Myocyte (in vitro differentiated cells): ENCODE results near the gene ASB2. TPM values are rescaled to one million over a fixed set of nuclear protein-coding genes. Genes with fewer than 3 reads are reported as not detected.

Experiments
- DNase-seq: peaks from one replicate; pipeline ENCODE4 v3.0.0-alpha.2; 2012; ENCODE audit warnings: low read depth
- total RNA-seq: library from RNA; depleted of rRNA; stranded (reverse); fragments of >200 nt; gene quantifications from 2 replicates; pipeline ENCODE4 v1.2.3, GENCODE V29; 2014

The ASB2 gene
- total RNA-seq, 1 donor from 2014 or later: 8.9 TPM

DNA sequence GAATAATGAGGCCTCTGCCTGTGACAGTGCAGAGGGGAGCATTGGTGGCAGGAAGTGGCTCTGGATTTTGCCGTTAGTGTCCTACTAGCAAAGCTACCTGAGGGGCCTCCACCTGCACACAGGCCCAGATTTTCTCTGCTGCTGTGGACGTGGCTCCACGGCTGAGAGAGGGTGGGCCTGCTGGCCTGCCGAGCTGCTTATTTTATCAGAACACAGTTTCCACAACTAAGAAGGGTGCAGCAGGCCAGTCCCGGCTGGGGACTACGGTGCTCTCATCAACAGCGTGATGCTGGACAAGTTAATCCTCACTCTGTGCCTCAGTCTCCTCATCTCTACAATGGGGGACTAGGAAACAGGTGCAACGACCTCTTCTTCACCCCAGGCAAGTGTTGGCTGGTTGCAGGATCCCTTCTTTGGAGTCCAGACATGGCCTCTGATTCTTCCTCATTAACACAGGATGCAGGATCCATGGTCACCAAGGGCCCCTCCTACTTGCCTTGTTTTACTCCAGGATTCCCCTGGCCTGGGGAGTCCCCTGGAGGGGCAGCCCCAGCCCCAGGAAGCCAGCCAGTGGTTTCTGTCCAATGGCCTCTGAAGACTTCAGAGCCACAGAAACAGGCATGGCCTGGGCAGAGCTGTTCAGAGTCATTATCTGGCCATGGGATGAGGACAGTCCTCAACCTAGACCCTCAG is 45.9 kb downstream of the ASB2 start:
- no peak for DNase-seq

DNA sequence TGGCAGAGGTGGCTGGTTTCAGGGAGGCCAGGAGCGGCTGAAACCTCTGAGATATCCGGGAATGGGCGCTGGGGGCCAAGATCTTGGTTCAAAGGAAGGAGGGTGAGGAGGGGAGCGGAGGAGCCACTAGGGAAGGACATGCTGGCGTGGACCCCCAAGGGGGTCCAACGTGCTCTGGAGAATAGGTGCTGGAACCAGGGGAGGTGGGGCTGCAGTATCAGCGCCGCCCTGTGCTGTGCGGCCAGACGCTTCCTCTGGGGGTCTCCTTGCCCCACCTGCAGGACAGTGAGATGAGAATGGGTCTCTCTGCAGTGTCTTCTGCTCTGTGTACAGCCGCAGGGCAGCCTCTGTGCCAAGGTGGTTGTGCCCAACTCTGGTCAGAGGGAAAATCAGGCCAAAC is 46.7 kb downstream of the ASB2 start:
- no peak for DNase-seq

DNA sequence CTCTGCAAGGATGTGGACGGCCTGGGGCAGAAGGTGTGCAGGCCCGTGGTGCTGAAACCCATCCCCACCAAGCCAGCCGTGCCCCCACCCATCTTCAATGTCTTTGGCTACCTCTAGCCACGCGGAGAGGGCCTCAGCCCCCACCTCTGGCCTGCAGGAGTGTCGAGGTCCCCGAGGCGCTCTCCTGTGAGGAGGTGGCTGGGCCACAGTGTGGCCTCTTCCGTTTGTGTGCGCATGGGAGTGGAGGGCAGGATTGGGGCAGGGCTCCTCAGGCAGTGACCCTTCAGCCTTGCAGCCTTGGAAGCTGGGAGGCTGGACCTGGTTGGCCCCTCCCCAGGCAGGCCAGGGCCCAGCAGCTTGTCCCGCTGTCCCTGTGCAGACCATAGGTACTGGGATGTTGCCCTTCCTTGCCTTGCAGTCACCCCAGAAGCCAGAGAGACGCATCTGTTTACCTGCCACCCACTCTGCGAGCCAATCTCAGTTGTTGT is 47.3 kb downstream of the ASB2 start:
- no peak for DNase-seq

DNA sequence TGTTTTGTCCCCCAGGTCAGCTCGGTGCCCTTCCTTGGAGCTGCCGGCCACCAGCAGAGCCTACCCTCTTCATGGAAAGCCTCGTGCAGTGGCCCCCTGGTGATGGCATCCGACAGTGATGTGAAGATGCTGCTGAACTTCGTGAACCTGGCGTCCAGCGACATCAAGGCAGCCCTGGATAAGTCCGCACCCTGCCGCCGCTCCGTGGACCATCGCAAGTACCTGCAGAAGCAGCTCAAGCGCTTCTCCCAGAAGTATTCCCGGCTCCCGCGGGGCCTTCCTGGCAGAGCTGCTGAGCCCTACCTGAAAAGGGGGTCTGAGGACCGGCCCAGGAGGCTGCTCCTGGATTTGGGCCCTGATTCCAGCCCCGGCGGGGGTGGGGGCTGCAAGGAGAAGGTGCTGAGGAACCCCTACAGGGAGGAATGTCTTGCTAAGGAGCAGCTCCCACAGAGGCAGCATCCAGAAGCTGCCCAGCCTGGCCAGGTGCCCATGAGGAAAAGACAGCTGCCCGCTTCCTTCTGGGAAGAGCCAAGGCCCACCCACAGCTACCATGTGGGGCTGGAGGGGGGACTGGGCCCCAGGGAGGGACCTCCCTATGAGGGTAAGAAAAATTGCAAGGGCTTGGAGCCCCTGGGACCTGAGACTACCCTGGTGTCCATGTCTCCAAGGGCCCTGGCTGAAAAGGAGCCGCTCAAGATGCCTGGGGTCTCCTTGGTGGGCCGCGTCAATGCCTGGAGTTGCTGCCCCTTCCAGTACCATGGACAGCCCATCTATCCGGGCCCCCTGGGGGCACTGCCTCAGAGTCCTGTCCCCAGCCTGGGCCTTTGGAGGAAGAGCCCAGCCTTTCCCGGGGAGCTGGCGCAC is 48.0 kb downstream of the ASB2 start:
- no peak for DNase-seq

DNA sequence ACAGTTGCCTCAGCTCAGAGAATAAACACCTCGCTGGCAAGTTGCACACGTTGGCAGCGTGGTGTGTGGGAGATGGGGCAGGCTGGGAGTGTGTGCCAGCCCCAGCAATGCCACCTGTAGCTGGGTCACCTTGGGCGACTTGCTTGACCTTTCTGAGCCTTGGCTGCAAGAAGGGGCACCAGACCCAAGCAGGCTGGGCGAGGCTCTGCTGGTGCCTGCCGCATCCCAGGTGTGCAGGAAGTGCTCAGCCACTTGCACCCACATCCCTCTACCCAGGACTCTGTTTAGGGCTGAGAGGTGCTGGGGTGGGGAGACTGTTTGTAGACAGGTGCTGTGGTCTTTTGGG is 48.6 kb downstream of the ASB2 start:
- DNase-seq: no peak

DNA sequence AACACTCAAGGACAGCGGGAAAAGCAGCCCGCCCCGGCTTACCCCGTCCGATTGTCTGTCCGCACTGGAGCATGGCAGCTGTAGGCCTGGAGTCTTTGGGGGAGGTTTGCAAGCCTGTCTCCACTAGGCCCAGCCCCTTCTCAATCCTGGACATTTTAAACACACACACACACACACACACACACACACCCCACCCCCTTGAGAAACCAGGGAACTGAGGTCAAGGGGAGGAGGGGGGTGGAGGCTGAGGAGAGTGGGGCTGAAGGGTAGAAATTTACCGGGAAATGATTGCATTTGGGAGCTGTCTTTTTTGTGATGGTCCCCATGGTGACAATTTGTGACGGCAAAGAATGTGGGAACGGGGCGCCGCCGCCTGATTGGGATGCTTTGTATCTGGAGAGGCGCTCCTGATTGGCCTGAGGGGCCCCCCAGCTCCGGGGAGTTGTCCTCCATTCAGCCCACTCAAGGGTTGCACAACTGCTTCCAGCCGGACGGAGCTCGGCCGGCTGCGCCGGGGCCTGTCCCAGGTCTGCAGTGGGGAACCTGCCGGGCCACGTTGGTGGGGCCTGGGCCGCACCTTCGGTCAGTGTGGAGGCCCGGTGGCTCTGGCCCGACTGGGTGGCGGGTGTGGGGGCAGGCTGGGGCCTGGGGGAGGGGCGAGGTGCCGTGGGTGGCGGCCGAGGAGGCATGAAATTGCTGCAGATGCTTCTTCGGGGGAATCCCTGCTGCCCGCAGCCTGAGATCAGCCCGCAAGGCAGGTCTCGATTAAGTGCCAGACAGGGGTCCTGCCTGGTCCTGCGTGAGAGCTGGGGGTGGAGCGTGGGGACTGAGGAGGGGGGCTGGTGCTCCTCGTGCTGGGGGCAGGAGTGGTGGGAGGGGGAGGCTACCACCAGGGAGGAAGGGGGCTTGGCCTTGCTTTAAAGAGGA is 49.2 kb downstream of the ASB2 start, which contains the start of gene FAM181A:
TSS of gene FAM181A (plus strand) at position 472 of the 927 bp plus-strand sequence. CDS start 942 bp downstream, outside the sequence.
- no peak for DNase-seq

DNA sequence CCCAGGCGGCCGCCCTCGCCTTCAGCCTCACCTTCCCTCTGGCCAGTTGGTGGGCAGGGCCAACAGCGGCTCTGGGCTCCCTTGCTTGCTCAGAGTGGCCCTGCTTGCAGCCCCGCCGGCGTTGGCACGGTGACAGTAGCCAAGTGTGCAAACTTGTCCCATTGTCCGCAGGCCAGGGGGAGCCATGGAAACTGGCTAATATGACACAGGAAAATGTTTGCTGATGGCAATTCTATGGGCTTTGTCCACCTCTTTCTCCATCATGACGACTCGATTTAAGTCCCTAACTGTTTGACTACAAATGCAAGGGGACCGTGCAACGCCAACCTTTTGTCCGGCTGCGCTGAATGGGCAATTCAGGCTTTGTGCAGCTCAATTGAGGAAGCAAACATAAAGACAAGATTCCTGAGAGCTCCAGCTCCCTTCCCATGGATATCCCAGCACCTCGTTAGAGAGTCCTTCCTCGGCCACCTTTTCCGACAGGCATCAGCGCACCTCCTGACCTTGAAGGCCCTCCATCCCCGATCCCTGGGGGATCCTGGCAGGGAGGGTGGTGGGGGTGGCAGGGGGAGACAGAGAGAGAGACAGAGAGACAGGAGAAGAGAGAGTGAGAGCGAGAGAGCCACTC is 50.0 kb downstream of the ASB2 start:
- no peak for DNase-seq

DNA sequence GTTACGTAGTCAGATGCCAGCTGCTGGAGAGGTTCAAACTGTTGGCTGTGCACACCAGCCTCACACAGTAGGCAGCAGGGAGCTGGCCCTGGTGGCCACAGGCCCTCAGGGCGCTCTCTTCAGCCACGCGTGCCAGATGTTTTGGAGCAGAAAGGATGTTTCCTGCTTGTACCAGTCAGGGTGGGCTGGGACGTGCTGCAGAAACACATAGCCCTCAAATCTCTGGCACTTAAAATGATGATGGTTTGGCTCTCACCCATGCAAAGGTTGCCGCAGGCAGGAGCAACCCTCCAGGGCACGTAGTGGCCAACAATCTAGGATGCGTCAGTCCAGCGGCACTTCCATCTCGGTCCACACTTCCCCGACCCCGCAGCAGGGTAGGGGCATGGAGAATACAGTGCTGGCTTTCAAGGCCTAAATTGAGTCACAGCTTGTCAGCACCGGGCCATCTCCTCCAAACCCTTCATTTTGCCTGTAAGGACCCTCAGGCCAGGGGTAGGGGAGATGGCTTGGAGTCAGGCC is 50.9 kb downstream of the ASB2 start:
- no peak for DNase-seq

DNA sequence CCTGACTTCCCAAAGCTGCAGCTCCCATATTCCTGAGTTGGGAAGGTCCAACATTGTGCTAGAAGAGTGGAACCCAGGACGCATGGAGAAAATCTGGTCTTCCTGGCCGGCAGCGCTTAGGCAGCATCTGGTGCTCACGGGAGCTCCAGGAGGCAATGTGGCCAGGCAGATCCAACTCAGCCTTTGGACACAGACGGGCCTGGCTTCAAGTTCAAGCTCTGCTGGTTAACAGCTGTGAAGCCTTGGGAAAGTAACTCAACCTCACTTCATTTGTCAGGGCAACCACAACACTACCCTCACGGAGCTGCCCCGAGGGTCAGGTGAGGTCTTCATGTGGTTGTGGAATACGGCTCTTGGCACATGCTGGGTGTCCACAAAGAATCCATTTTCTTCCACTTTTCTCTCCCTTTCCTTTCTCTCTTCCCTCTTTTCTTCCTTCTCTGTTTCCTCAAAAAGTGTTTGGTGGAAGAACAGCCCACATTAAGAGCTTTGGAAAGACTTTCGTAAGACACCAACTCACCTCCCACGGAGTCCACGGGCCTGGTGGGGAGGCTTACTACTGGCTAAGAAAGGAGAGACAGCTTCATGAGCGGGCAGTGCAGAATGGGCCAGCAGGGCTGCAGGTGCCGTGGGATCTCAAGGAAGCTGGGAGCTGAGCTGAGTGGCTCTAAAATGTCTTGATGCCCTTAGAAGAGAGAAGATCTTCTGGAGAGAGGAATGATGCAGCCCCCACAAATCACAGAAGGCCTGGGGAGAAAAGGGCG is 51.6 kb downstream of the ASB2 start:
- peak; percentile 46 for DNase-seq

DNA sequence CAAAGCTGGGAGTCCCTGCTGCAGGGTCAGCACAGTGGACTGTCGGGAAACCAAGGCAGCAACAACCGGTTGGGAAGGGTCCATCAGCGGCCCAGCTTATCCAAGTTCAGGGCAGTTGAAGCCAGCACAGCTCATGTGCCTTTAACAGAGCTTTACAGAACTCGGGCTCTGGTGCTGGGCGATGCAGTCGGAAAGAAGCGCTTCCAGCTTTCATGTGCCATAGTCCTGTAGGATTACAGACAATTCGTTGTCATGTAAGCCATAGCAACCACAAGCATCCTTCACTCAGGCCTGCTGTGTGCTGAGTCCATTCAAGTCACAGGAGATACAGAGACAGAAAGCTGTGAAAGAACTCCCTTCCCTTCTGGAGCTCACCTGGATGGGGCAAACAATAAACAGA is 52.7 kb downstream of the ASB2 start:
- DNase-seq: no peak

DNA sequence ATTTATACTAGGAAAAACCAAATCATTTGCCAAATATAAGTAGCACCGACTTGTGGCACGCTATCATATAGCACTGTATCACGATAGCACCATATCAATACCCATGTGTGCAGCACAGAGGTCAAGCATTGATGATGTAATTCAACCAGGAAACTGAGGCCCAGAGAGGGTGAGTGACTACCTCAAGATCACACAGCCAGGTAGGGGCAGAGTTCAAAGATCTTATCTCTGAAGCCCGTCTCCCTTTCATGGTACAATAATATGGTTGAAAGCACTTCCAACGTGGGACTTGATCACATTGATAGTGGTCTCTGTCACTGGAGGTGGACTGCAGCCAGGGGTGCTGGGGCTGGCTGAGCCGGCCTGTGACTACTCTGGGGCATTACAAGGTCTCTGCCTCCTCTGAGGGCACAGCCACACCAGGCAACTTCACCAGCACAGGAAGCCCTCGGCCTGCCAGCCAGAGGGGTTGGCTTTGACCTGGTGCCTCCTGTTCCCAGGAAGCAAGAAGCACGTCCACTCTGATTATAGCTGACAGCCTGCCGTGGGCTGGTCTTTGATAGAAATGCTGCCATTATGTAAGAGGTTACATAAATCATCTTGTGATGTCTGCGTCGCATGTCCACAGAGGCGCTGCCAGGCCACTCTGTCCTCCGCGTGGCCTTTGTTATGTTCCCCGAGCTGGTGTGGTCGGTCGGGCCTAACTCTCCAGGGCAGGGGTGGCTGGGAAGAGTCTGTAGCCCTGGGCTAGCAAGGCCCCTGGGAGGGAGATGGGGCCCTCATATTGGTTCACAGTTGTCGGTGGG is 55.2 kb downstream of the ASB2 start:
- DNase-seq: no peak

DNA sequence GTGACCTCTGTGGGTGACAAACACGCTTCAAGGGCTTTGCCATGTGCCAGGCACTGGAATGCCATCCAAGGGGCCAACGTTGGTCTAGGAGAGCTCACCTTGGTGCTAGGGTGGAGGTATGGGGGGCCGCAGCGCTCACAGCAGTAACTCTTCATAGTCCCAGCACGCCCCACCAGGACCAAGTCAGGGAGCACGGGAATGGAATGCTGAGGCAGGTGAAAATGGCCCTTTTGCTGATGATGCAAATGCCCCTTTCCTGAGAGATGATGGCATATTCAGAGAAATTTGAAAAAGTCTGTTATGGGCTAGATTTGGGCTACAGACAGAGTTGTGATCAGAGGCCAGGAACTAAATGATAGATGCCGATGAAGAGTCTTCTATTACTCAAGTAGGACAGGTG is 59.2 kb downstream of the ASB2 start:
- DNase-seq: no peak

DNA sequence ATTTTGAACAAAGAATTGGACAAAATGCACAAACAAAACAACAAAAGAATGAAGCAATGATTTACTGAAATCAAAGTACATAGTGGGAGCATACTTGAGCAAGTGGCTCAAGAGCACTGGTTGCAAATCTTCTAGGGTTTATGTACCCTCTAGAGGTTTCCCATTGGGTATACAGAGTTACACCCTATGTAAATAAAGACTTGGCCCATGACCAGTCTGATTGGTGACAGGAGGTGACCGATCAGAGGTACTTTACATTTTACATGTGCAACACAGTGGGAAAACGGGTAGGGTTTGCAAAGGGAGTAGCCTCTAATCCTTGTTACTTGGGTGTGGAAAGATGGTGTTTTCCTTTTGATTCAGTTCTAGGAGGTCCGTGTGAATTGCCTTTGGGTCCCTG is 59.9 kb downstream of the ASB2 start:
- DNase-seq: no peak

DNA sequence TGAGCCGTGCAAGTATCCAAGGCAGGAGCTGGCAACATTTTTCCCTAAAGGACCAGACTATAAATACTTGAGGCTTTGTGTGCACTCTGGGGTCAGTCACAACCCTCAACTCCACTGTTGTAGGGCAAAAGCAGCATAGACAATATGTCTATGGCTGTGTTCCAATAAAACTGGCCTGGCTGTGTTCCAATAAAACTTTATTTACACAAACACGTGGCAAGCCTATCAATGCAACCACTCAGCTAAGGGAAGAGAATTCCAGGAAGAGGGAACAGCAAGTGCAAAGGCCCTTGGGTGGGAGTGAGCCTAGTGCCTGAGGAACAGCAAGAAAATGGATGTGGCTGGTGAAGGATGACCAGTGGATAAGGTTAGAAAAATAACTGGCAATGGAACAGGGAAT is 60.6 kb downstream of the ASB2 start:
- DNase-seq: no peak

DNA sequence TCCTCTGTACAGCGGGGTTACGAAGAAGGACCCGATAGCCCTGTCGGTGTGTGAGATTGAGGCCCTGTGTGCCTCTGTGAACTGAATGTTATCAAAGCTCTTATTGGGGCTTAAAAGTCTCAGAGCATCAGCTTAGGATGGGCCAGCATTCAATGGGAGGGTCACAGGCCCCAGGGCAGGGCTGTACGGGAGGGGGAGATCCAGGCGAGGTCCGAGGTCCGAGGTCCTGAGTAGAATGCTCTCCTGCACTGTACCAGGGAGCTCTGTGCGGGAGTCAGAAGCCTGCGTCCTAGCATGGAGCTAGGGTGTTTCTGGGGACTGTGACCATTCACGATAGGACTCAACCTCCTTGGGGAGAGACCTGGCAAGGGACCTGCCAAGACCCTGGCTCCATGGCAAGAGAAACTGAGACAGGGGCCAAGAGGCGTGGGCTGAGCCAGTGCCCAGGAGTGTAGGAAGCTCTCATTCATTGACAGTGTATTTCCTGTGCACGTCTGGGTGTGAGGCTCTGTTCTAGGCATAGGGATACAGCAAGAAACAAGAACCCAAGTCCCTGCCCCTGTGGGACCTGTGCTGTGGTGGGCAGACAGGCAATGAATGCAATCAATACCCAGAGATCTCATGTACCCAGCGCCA is 61.2 kb downstream of the ASB2 start:
- DNase-seq: no peak

DNA sequence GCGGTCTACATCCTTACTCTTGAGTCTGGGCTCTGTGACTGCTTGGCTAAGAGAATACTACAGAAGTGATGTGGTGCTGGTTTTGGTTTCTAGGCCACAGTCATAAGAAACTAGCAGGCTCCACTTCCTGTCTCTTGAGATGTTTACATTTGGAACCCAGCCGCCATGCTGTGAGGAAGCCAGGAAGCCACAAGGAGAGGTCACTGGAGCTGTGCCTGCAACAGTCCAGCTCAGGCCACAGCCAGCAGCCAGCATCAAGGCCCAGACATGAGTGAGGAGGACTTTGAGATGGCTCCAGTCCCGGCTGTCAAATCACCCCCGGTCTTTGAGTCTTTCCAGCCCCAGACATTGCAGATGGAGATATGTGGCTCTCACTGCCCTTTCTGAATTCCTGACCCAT is 62.1 kb downstream of the ASB2 start:
- DNase-seq: no peak

DNA sequence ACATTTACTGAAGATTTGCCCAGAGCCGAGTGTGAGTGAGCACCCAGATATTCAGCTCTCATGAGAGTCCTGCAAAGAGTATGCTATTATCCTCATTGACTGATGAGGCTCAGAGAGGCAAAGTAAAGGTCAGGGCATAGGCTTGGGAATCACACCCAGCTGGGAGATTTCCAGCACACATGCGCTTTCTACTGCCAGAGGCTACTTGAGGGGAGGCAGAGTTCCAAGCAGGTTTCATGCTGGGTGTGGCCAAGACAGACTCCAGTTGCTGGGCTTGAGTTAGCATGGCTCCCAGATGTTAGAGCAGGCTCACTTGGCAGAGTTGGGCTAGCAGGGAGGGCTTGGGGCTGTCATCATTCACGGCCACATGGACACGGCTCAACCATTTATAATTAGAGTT is 63.6 kb downstream of the ASB2 start:
- DNase-seq: no peak

DNA sequence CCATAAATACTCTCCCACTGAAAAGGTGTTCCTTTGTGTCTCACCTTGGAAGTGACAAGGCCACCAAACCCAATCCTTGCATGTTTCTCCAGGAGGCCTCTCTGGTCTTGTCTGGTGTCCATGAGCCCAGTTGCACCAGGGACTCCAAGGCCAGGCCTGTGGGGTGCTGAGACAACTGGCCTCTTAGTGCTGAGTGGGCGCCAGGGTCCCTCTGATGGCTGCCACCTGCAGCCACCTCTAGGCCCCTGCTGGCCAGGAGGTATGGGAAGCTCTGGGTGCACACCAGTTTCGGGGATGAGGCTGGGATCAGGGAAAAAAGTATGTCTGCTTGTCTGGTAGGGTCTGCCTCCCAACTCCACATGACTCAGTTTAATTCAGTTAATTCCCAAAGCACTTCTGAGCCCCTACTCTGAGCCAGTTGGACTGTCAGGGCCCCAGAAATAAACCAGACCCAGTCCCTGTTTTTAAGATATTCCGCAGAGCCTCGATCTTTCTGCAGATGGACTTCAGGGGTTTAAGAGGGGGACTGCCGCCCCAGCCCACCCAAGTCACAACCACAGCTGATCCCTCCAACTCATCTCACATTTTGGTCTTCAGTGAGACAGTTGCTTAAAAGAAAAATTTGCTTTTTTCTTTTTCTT is 64.3 kb downstream of the ASB2 start:
- no peak for DNase-seq
